Sigmoid colon (tissue), 4 donors: ENCODE results near the gene CENPW.

Experiments used
- POLR2AphosphoS5 ChIP-seq, 4 donors: sonication (generic); formaldehyde crosslinking; IDR thresholded peaks; one replicate each; pipeline ENCODE4 v1.6.1; 2017; ENCODE audit warnings: antibody characterized with exemption in 4 of 4
- TF ChIP-seq, protein P1 (sequence below), 4 experiments: fragments of 450-650 bp in 3 of 4; fragments of 200-600 bp in 1 of 4; IDR thresholded peaks; one replicate each; pipeline ENCODE4 v1.5.1; 2016 to 2019; ENCODE audit warnings: antibody characterized with exemption in 4 of 4, mild to moderate bottlenecking in 3 of 4, moderate library complexity in 2 of 4

DNA sequence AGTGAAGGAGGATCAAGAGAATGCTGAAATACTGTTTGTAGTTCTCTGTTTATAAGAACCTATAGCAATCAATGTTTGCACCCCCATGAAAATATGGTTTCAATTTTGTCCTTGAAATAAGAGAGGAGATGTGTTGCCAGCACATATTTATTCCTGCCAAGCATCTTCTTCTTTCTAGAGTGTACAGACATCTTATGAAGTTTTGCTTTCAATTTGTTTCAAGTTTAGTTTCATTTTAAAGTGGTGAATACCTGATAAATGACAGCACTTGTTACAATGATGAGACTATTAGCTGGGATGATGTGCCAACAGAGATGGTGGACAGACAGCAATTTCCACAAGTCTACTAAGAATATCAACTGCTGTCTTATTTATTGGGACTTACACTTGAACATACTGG, 39.2 kb upstream of the CENPW start:
- TF ChIP-seq, protein P1, sequence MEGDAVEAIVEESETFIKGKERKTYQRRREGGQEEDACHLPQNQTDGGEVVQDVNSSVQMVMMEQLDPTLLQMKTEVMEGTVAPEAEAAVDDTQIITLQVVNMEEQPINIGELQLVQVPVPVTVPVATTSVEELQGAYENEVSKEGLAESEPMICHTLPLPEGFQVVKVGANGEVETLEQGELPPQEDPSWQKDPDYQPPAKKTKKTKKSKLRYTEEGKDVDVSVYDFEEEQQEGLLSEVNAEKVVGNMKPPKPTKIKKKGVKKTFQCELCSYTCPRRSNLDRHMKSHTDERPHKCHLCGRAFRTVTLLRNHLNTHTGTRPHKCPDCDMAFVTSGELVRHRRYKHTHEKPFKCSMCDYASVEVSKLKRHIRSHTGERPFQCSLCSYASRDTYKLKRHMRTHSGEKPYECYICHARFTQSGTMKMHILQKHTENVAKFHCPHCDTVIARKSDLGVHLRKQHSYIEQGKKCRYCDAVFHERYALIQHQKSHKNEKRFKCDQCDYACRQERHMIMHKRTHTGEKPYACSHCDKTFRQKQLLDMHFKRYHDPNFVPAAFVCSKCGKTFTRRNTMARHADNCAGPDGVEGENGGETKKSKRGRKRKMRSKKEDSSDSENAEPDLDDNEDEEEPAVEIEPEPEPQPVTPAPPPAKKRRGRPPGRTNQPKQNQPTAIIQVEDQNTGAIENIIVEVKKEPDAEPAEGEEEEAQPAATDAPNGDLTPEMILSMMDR (IDR thresholded peaks at IDR 0.05): no peak
- no peak for TF ChIP-seq POLR2AphosphoS5 (IDR thresholded peaks at IDR 0.05)
